Central memory CD4-positive, alpha-beta T cell (primary cell): ENCODE measurements around the gene TMEM109.

Source experiments
- DNase-seq: peaks from one replicate; pipeline ENCODE4 v3.0.0; 2022

TMEM109 gene

GRCh38 chr11:60928563-60929001 is 14.6 kb downstream of the TMEM109 start:
- DNase-seq: no peak

- no peak for DNase-seq
These were observed 15.8 kb downstream of the TMEM109 start for GRCh38 chr11:60929764-60930163.

GRCh38 chr11:60930394-60930793 is 16.4 kb downstream of the TMEM109 start:
- no peak for DNase-seq

GRCh38 chr11:60931917-60932316 is 18.0 kb downstream of the TMEM109 start:
- DNase-seq: no peak

GRCh38 chr11:60932605-60933356 is 18.8 kb downstream of the TMEM109 start:
- no peak for DNase-seq

- DNase-seq: no peak
These were observed 19.6 kb downstream of the TMEM109 start for GRCh38 chr11:60933416-60934123.

- DNase-seq: no peak
These were observed 20.3 kb downstream of the TMEM109 start for GRCh38 chr11:60934124-60934789.

- DNase-seq: no peak
These were observed 21.0 kb downstream of the TMEM109 start for GRCh38 chr11:60934790-60935605.

- DNase-seq: no peak
These were observed 21.9 kb downstream of the TMEM109 start for GRCh38 chr11:60935676-60936442.

- DNase-seq: no peak
These were observed 22.6 kb downstream of the TMEM109 start for GRCh38 chr11:60936467-60937143.

- DNase-seq: no peak
These were observed 23.2 kb downstream of the TMEM109 start for GRCh38 chr11:60937144-60937527.

- no peak for DNase-seq
These were observed 23.9 kb downstream of the TMEM109 start for GRCh38 chr11:60937811-60938210.

GRCh38 chr11:60938500-60938899 is 24.5 kb downstream of the TMEM109 start:
- DNase-seq: no peak

GRCh38 chr11:60939301-60939700 is 25.3 kb downstream of the TMEM109 start:
- no peak for DNase-seq

- no peak for DNase-seq
These were observed 25.9 kb downstream of the TMEM109 start for GRCh38 chr11:60939855-60940254.

- DNase-seq: no peak
These were observed 27.6 kb downstream of the TMEM109 start for GRCh38 chr11:60941371-60942119.

- DNase-seq: no peak
These were observed 28.3 kb downstream of the TMEM109 start for GRCh38 chr11:60942219-60942618.

- DNase-seq: no peak
These were observed 29.1 kb downstream of the TMEM109 start for GRCh38 chr11:60942970-60943565.

GRCh38 chr11:60944490-60945294 is 30.7 kb downstream of the TMEM109 start:
- DNase-seq: no peak
